Measurements from ENCODE around the gene SSTR4. TPM values are rescaled to one million over a fixed set of nuclear protein-coding genes. Genes with fewer than 3 reads are reported as not detected.
A peak's percentile ranks its signal among the peaks of the same experiment; 100 is the strongest.

SSTR4 gene
- total RNA-seq, 4 donors from 2014 or later = not detected

- H3K27me3 ChIP-seq = peaks cover 0 to 12% of the 10 kb centered on the region in 2 donors
- peak in 2 of 3 donors; percentile 67 to 76 for DNase-seq
These were observed 14.3 kb downstream of the SSTR4 start, which contains the start of gene THBD for GRCh38 chr20:23049201-23050075. TSS of gene THBD (minus strand) at chr20:23049672. CDS start at chr20:23049504, 168 bp downstream.

GRCh38 chr20:23050076-23050838, 15.1 kb downstream of the SSTR4 start:
- Histone ChIP-seq H3K4me3 (peak overlapping the region; percentile 16 to 56 (median 40)), H3K4me1 (peaks cover 0 to 36% (median 0%) of the 10 kb centered on the region in 4 donors), H3K9me3 (no peaks in the 10 kb centered on the region), H3K27me3 (peaks cover 0 to 12% of the 10 kb centered on the region in 2 donors), H3K36me3 (no peaks in the 10 kb centered on the region), H3K27ac (peak overlapping the region; percentile 43 to 82 (median 69))
- TF ChIP-seq CTCF (IDR thresholded peaks at IDR 0.05) = no peak
- no peak for TF ChIP-seq POLR2A (IDR thresholded peaks at IDR 0.05)
- no peak for DNase-seq

More at GRCh38 chr20:23049201-23050075, 14.3 kb downstream of the SSTR4 start, which contains the start of gene THBD:
- Histone ChIP-seq H3K36me3 (no peaks in the 10 kb centered on the region), H3K9me3 (no peaks in the 10 kb centered on the region), H3K4me1 (peaks cover 0 to 36% (median 0%) of the 10 kb centered on the region in 4 donors), H3K4me3 (peak within 1 kb of the TSS; percentile 24 to 56 (median 44)), H3K27ac (peak within 1 kb of the TSS; percentile 43 to 82 (median 69))
- TF ChIP-seq POLR2A (IDR thresholded peaks at IDR 0.05) (peak; percentile 19 to 61), CTCF (IDR thresholded peaks at IDR 0.05) (no peak)

GRCh38 chr20:23050847-23051627, 15.9 kb downstream of the SSTR4 start:
- Histone ChIP-seq H3K4me1 (peaks cover 0 to 36% (median 0%) of the 10 kb centered on the region in 4 donors), H3K4me3 (peak overlapping the region; percentile 16 to 56 (median 40)), H3K36me3 (no peaks in the 10 kb centered on the region), H3K9me3 (no peaks in the 10 kb centered on the region), H3K27me3 (peaks cover 0 to 12% of the 10 kb centered on the region in 2 donors), H3K27ac (peak overlapping the region in 3 of 4 donors; percentile 57 to 82 (median 81))
- DNase-seq = peak in 2 of 3 donors; percentile 69 to 71
- TF ChIP-seq POLR2A (IDR thresholded peaks at IDR 0.05) (no peak), CTCF (IDR thresholded peaks at IDR 0.05) (peak in 4 of 6 experiments; percentile 29 to 57 (median 50))

- DNase-seq = no peak
- Histone ChIP-seq H3K36me3 (no peaks in the 10 kb centered on the region), H3K27ac (no peak overlapping the region), H3K4me3 (no peak overlapping the region), H3K27me3 (peaks cover 0 to 7% of the 10 kb centered on the region in 2 donors), H3K9me3 (no peaks in the 10 kb centered on the region), H3K4me1 (peaks cover 0 to 34% (median 0%) of the 10 kb centered on the region in 4 donors)
- no peak for TF ChIP-seq POLR2A (IDR thresholded peaks at IDR 0.05)
- no peak for TF ChIP-seq CTCF (IDR thresholded peaks at IDR 0.05)
These were observed 17.8 kb downstream of the SSTR4 start for GRCh38 chr20:23052904-23053303.

GRCh38 chr20:23058240-23058639, 23.1 kb downstream of the SSTR4 start:
- DNase-seq = no peak
- Histone ChIP-seq H3K27me3 (no peaks in the 10 kb centered on the region), H3K4me3 (no peak overlapping the region), H3K9me3 (no peaks in the 10 kb centered on the region), H3K36me3 (no peaks in the 10 kb centered on the region), H3K27ac (no peak overlapping the region), H3K4me1 (peaks cover 0 to 16% (median 0%) of the 10 kb centered on the region in 4 donors)
- no peak for TF ChIP-seq POLR2A (IDR thresholded peaks at IDR 0.05)
- TF ChIP-seq CTCF (IDR thresholded peaks at IDR 0.05) = no peak

Measured in Peyer's patch (tissue), 4 donors.